HCT116 (cell line): ENCODE measurements around the gene ITPKA. TPM values are rescaled to one million over a fixed set of nuclear protein-coding genes. Genes with fewer than 3 reads are reported as not detected.

Source experiments
- ATAC-seq: fragments of 200-7000 bp; cut with Tn5 transposase; 2 replicates; pipeline ENCODE4 v1.9.1; 2020; ENCODE audit warnings: mild to moderate bottlenecking, moderate library complexity
- BruUV-seq: library from RNA; stranded (reverse); fragments of 400-500 nt; replicated peaks from 2 replicates; lab custom pipeline; 2021; lab: Mats Ljungman, UMichigan
- CTCF ChIA-PET: fragments of 300-600 bp; sonication (Branson Sonifier 250); formaldehyde crosslinking; loops from one replicate; lab custom pipeline; 2021; ENCODE audit warnings: antibody characterized with exemption; lab: Charles Lee
- POLR2A ChIA-PET: fragments of 300-600, 350-600 bp; sonication (Branson Sonifier 250); formaldehyde crosslinking; loops from one replicate; lab custom pipeline; 2021; ENCODE audit warnings: antibody characterized with exemption; lab: Charles Lee
- RAD21 ChIA-PET, 2 experiments: fragments of 300-600 bp; sonication (Branson Sonifier 250); formaldehyde crosslinking; loops; one replicate each; lab custom pipeline; 2023; ENCODE audit warnings: low total read pairs in 2 of 2; ENCODE audit not compliant: uncharacterized antibody in 2 of 2, unreplicated experiment in 2 of 2, low non-redundant PET in 1 of 2; lab: Charles Lee
- DNase-seq: peaks from one replicate; pipeline ENCODE4 v3.0.0-alpha.2; 2010; ENCODE audit warnings: low read depth, low spot score
- H2AFZ ChIP-seq: fragments of 200-600 bp; shearing (Covaris generic), sonication (generic); 2 replicates; pipeline ENCODE4 v1.6.1; 2017; ENCODE audit warnings: low read depth, mixed run types, mixed read lengths, antibody characterized with exemption, low read length; ENCODE audit not compliant: poor library complexity, severe bottlenecking
- H3K27ac ChIP-seq: 2 replicates; pipeline ENCODE4 v1.5.1; 2012; ENCODE audit warnings: low read depth, low read length
- H3K27me3 ChIP-seq: fragments of 200-600 bp; sonication (generic); 2 replicates; pipeline ENCODE4 v1.6.1; 2016; ENCODE audit warnings: mixed run types, low read length, mixed read lengths; ENCODE audit not compliant: insufficient read depth
- H3K36me3 ChIP-seq, 2 experiments: fragments of 200-500 bp in 1 of 2; fragments of 200-600 bp in 1 of 2; sonication (Bioruptor generic) in 1 of 2; sonication (generic) in 1 of 2; 2 replicates each; pipeline versions ENCODE4 v1.5.1 to v1.6.1; 2014 to 2016; ENCODE audit warnings: low read length in 2 of 2, inconsistent platforms in 1 of 2, mixed read lengths in 1 of 2, mixed run types in 1 of 2; ENCODE audit not compliant: insufficient read depth in 2 of 2, control insufficient read depth in 1 of 2
- H3K4me1 ChIP-seq, 2 experiments: fragments of 200-600 bp in 1 of 2; sonication (generic) in 1 of 2; 2 replicates each; pipeline versions ENCODE4 v1.5.1 to v1.6.1; 2012 to 2017; ENCODE audit warnings: low read length in 2 of 2, inconsistent platforms in 1 of 2, mild to moderate bottlenecking in 1 of 2, mixed read lengths in 1 of 2, mixed run types in 1 of 2, moderate library complexity in 1 of 2; ENCODE audit not compliant: insufficient read depth in 2 of 2, control insufficient read depth in 1 of 2
- H3K4me2 ChIP-seq: fragments of 200-600 bp; sonication (generic); 2 replicates; pipeline ENCODE4 v1.6.1; 2017; ENCODE audit warnings: mixed run types, low read length, mixed read lengths
- H3K4me3 ChIP-seq, 2 experiments: fragments of 200-600 bp in 1 of 2; sonication (generic) in 1 of 2; replicated peaks in 1 of 2; 2 replicates each; pipeline ENCODE4 v1.5.1; 2011 to 2016; ENCODE audit warnings: low read length in 2 of 2, control low read depth in 1 of 2, low read depth in 1 of 2, mild to moderate bottlenecking in 1 of 2, mixed read lengths in 1 of 2, mixed run types in 1 of 2
- H3K79me2 ChIP-seq: fragments of 200-600 bp; sonication (generic); 2 replicates; pipeline ENCODE4 v1.6.1; 2017; ENCODE audit warnings: mild to moderate bottlenecking, mixed run types, low read length, moderate library complexity, mixed read lengths; ENCODE audit not compliant: insufficient read depth
- H3K9ac ChIP-seq: fragments of 200-600 bp; sonication (generic); 2 replicates; pipeline ENCODE4 v1.6.1; 2016; ENCODE audit warnings: low read length, mixed read lengths
- H3K9me2 ChIP-seq: fragments of 200-600 bp; sonication (generic), shearing (Covaris generic); 2 replicates; pipeline ENCODE4 v1.6.1; 2017; ENCODE audit warnings: mixed run types, mild to moderate bottlenecking, moderate library complexity; ENCODE audit not compliant: insufficient read depth
- H3K9me3 ChIP-seq, 2 experiments: fragments of 200-500 bp in 1 of 2; fragments of 200-600 bp in 1 of 2; sonication (Bioruptor generic) in 1 of 2; sonication (generic) in 1 of 2; 2 replicates each; pipeline ENCODE4 v1.6.1; 2014 to 2017; ENCODE audit warnings: low read length in 2 of 2, mixed read lengths in 2 of 2, inconsistent platforms in 1 of 2, low read depth in 1 of 2, mild to moderate bottlenecking in 1 of 2, mixed run types in 1 of 2, moderate library complexity in 1 of 2; ENCODE audit not compliant: control insufficient read depth in 1 of 2, insufficient read depth in 1 of 2
- H4K20me1 ChIP-seq: fragments of 200-600 bp; sonication (generic), shearing (Covaris generic); 2 replicates; pipeline ENCODE4 v1.6.1; 2017; ENCODE audit warnings: mixed run types, mild to moderate bottlenecking, moderate library complexity; ENCODE audit not compliant: insufficient read depth
- EGR1 ChIP-seq: IDR thresholded peaks from 2 replicates; pipeline ENCODE4 v1.6.1; 2012; ENCODE audit warnings: low read depth
- ELF1 ChIP-seq: IDR thresholded peaks from 2 replicates; pipeline ENCODE4 v1.6.1; 2012; ENCODE audit warnings: low read depth, borderline replicate concordance
- POLR2A ChIP-seq: IDR thresholded peaks from 2 replicates; pipeline ENCODE4 v1.7.0; 2011; ENCODE audit warnings: borderline replicate concordance; ENCODE audit not compliant: insufficient read depth, insufficient read length; ENCODE audit errors: extremely low read depth
- TCF7L2 ChIP-seq: IDR thresholded peaks from 2 replicates; pipeline ENCODE4 v1.7.0; 2011; ENCODE audit warnings: borderline replicate concordance, inconsistent platforms; ENCODE audit not compliant: insufficient read depth, insufficient read length; ENCODE audit errors: extremely low read depth
- intact Hi-C: fragments of 100-400 bp; cut with micrococcal nuclease; formaldehyde crosslinking; loops from 2 replicates; pipeline ENCODE4 v1.10.0; 2022
- total RNA-seq: library from RNA; stranded (reverse); gene quantifications from one replicate; pipeline ENCODE4 v1.2.1, GENCODE V29; 2021; ENCODE audit not compliant: unreplicated experiment
- TF ChIP-seq, protein P1 (sequence below): IDR thresholded peaks from 2 replicates; pipeline ENCODE4 v1.6.1; 2011; ENCODE audit warnings: mild to moderate bottlenecking, low read length, moderate library complexity; ENCODE audit not compliant: insufficient replicate concordance; ENCODE audit errors: extremely low read depth
- TF ChIP-seq, protein P2 (sequence below): IDR thresholded peaks from 2 replicates; pipeline ENCODE4 v1.6.1; 2012

Gene ITPKA
- total RNA-seq, 1 experiment from 2014 or later = 10.8 TPM

DNA sequence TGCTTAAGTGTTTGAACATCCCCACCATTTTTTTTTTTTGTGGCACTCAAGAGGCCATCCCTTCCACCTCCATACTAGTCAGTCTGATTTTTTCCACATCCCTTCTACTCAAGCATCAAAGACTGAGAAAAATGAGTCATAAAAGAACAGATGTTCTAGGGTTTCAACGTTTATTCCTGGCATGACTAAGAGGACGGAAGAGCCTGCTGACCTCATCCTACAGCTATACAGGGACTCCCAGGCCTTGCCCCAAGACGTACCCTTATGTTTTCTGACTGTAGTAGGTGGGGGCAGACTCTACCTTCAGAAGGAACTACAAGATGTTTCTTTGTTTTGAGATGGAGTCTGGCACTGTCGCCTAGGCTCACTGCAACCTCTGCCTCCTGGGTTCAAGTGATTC lies 3.3 kb upstream of the ITPKA start (continued):
- TF ChIP-seq POLR2A (no peak), ELF1 (no peak)

DNA sequence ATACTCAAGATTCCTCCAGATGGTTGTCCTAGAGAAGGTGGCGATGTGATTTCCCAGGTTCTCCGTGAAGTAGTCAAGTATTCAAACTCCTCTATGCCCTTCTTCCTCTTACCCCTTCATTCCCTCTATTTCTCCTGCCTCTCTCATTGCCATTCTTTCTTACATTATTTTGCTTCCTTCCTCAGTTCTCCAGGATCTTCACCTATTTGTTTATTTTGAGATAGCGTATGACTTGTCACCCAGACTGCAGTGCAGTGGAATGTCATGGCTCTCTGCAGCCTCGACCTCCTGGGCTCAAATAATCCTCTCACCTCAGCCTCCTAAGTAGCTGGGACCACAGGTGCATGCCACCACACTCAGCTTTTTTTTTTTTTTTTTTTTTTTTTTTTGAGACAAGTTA lies 1.8 kb upstream of the ITPKA start:
- intact Hi-C loops = no loop called here
- CTCF ChIA-PET = no interaction called here

More for the DNA sequence above, 1.8 kb upstream of the ITPKA start:
- H3K4me3 ChIP-seq = no peak overlapping the region
- H3K9ac ChIP-seq = no peak overlapping the region
- no peak overlapping the region for H2AFZ ChIP-seq
- no peaks in the 10 kb centered on the region for H3K9me3 ChIP-seq
- ChIA-PET POLR2A (interaction anchor here (0.6 to 0.7 kb wide), 2 partner anchors 58 to 83 kb away, joined by 3 to 4 read pairs; no protein-coding TSS in a partner anchor), RAD21 (no interaction called here)
- H3K27ac ChIP-seq = no peak overlapping the region
- no TSS peak for BruUV-seq
- DNase-seq (no peak), ATAC-seq (no peak)
- H4K20me1 ChIP-seq = no peaks in the 10 kb centered on the region
- TF ChIP-seq POLR2A (no peak), EGR1 (no peak), TCF7L2 (no peak)
- TF ChIP-seq, protein P1, sequence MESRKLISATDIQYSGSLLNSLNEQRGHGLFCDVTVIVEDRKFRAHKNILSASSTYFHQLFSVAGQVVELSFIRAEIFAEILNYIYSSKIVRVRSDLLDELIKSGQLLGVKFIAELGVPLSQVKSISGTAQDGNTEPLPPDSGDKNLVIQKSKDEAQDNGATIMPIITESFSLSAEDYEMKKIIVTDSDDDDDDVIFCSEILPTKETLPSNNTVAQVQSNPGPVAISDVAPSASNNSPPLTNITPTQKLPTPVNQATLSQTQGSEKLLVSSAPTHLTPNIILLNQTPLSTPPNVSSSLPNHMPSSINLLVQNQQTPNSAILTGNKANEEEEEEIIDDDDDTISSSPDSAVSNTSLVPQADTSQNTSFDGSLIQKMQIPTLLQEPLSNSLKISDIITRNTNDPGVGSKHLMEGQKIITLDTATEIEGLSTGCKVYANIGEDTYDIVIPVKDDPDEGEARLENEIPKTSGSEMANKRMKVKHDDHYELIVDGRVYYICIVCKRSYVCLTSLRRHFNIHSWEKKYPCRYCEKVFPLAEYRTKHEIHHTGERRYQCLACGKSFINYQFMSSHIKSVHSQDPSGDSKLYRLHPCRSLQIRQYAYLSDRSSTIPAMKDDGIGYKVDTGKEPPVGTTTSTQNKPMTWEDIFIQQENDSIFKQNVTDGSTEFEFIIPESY = no peak
- TF ChIP-seq, protein P2, sequence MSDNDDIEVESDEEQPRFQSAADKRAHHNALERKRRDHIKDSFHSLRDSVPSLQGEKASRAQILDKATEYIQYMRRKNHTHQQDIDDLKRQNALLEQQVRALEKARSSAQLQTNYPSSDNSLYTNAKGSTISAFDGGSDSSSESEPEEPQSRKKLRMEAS = no peak
- no peak overlapping the region for H3K4me2 ChIP-seq
- H3K4me1 ChIP-seq = peaks cover 37 to 69% of the 10 kb centered on the region in 2 experiments
- H3K27me3 ChIP-seq = no peaks in the 10 kb centered on the region
- H3K9me2 ChIP-seq = no peaks in the 10 kb centered on the region
- H3K79me2 ChIP-seq = no peaks in the 10 kb centered on the region
- no peaks in the 10 kb centered on the region for H3K36me3 ChIP-seq
